Right lobe of liver (tissue), 6 donors: Measurements from ENCODE around the gene NEDD9. TPM values are rescaled to one million over a fixed set of nuclear protein-coding genes. Genes with fewer than 3 reads are reported as not detected.

Experiments
- ATAC-seq, 4 donors: fragments of 200-7000 bp; cut with Tn5 transposase; one replicate each; pipeline ENCODE4 v1.9.1; 2020; ENCODE audit warnings: mild to moderate bottlenecking in 4 of 4, moderate library complexity in 4 of 4
- DNase-seq, 3 donors: peaks; one replicate each; pipeline ENCODE4 v3.0.0-alpha.2; 2020
- H3K27ac ChIP-seq, 3 donors: fragments of 200-600 bp; one replicate each; pipeline ENCODE4 v1.8.0; 2022
- H3K27me3 ChIP-seq, 2 donors: fragments of 200-600 bp; one replicate each; pipeline ENCODE4 v1.8.0; 2022
- H3K36me3 ChIP-seq, 4 donors: fragments of 200-600 bp; sonication (generic) in 1 of 4; one replicate each; pipeline versions ENCODE4 v1.5.1 to v1.8.0; 2017 to 2022; ENCODE audit warnings: control low read depth in 1 of 4
- H3K4me1 ChIP-seq, 4 donors: fragments of 200-600 bp; sonication (generic) in 1 of 4; one replicate each; pipeline versions ENCODE4 v1.5.1 to v1.8.0; 2017 to 2022; ENCODE audit warnings: control low read depth in 1 of 4
- H3K4me3 ChIP-seq, 3 donors: fragments of 200-600 bp; one replicate each; pipeline ENCODE4 v1.8.0; 2022
- H3K9me3 ChIP-seq, 4 donors: fragments of 200-600 bp; sonication (generic) in 1 of 4; one replicate each; pipeline versions ENCODE4 v1.5.1 to v1.8.0; 2017 to 2022; ENCODE audit warnings: control low read depth in 1 of 4
- POLR2A ChIP-seq: fragments of 450-650 bp; IDR thresholded peaks from one replicate; pipeline ENCODE4 v1.6.1; 2017; ENCODE audit warnings: antibody characterized with exemption, mild to moderate bottlenecking
- WGBS: methylation state at CpG from one replicate; pipeline ENCODE4 v1.1.6; 2018; ENCODE audit warnings: low coverage, low lambda C conversion rate; ENCODE audit not compliant: insufficient coverage; ENCODE audit errors: missing lambda C conversion rate; 5-methylcytosine and 5-hydroxymethylcytosine counted together
- intact Hi-C, 2 donors: fragments of 100-400 bp; cut with DNase I; formaldehyde crosslinking; loops; one replicate each; pipeline versions ENCODE4 v1.11.2 to v1.14.1; 2022
- total RNA-seq, 6 experiments: library from RNA; depleted of rRNA in 2 of 6; stranded (reverse); fragments of >200 nt in 2 of 6; fragmentation: NEBNext Ultra II Directional in 3 of 6; extraction: Animal tissue kit (Norgen Biotek cat#: 25700) in 3 of 6; gene quantifications; one replicate each; pipeline versions ENCODE4 v1.1.0 to v1.2.4, GENCODE V29; 2016 to 2023
- TF ChIP-seq, protein P1 (sequence below), 4 donors: fragments of 200-600 bp in 3 of 4; fragments of 450-650 bp in 1 of 4; IDR thresholded peaks; one replicate each; pipeline versions ENCODE4 v1.5.1 to v1.8.0; 2016 to 2022; ENCODE audit warnings: antibody characterized with exemption in 4 of 4, mild to moderate bottlenecking in 2 of 4
- donor health status: DM: no; HTN: yes; CAD: no.
- donor health status: DM: no; HTN: no; CAD: no.
- donor health status: DM: no; HTN: no; CAD: no.
- donor health status: DM: no; HTN: yes; CAD: no.
- donor health status: DM: no; HTN: yes; CAD: no.

NEDD9 gene
- total RNA-seq, 6 experiments from 2014 or later: 5.1 to 59.8 (median 26.2) TPM

- peaks cover 0 to 22% (median 0%) of the 10 kb centered on the region in 4 donors for H3K4me1 ChIP-seq
- intact Hi-C loops: no loop called here
- no peaks in the 10 kb centered on the region for H3K9me3 ChIP-seq
- no peaks in the 10 kb centered on the region for H3K27me3 ChIP-seq
- peak overlapping the region; percentile 87 to 95 (median 93) for H3K27ac ChIP-seq
- WGBS: 65% methylated on average over 13 of the region's 20 CpGs
- H3K4me3 ChIP-seq: peak overlapping the region in 2 of 3 donors; percentile 30 to 61
- ATAC-seq: no peak
- H3K36me3 ChIP-seq: no peaks in the 10 kb centered on the region
- TF ChIP-seq POLR2A: no peak
- TF ChIP-seq, protein P1, sequence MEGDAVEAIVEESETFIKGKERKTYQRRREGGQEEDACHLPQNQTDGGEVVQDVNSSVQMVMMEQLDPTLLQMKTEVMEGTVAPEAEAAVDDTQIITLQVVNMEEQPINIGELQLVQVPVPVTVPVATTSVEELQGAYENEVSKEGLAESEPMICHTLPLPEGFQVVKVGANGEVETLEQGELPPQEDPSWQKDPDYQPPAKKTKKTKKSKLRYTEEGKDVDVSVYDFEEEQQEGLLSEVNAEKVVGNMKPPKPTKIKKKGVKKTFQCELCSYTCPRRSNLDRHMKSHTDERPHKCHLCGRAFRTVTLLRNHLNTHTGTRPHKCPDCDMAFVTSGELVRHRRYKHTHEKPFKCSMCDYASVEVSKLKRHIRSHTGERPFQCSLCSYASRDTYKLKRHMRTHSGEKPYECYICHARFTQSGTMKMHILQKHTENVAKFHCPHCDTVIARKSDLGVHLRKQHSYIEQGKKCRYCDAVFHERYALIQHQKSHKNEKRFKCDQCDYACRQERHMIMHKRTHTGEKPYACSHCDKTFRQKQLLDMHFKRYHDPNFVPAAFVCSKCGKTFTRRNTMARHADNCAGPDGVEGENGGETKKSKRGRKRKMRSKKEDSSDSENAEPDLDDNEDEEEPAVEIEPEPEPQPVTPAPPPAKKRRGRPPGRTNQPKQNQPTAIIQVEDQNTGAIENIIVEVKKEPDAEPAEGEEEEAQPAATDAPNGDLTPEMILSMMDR (IDR thresholded peaks at IDR 0.05): no peak
- DNase-seq: no peak
Measured at GRCh38 chr6:11228935-11229654, 3.4 kb downstream of the NEDD9 start.

GRCh38 chr6:11227698-11228097, 4.8 kb downstream of the NEDD9 start:
- DNase-seq (no peak), ATAC-seq (no peak)
- no peaks in the 10 kb centered on the region for H3K27me3 ChIP-seq
- WGBS: 80% methylated on average over 5 of the region's 5 CpGs
- peaks cover 0 to 17% (median 0%) of the 10 kb centered on the region in 4 donors for H3K4me1 ChIP-seq
- intact Hi-C loops: no loop called here
- no peak overlapping the region for H3K4me3 ChIP-seq
- TF ChIP-seq, protein P1 (IDR thresholded peaks at IDR 0.05): no peak
- no peak for TF ChIP-seq POLR2A
- no peak overlapping the region for H3K27ac ChIP-seq
- no peaks in the 10 kb centered on the region for H3K9me3 ChIP-seq
- no peaks in the 10 kb centered on the region for H3K36me3 ChIP-seq

DNA sequence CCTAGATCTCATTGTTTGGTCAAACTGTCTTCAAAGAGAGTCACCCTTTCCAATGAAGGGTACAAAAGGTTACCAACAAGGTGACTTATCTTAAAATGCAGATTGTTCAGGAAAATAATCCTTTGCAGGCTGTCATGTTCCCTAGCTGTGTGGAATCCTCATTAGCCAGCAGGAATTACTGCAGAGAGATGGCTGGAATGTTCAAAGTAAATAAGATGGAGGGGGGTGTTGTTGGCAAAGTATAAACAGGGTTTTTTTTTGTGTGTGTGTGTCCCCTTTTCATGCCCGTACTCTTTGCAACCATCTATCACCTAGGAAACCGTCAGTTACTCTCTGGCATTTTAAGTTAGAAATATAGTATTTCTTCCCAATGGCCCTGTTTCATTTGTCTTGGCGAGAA, 6.5 kb downstream of the NEDD9 start:
- Histone ChIP-seq H3K4me3 (no peak overlapping the region), H3K27ac (no peak overlapping the region), H3K9me3 (no peaks in the 10 kb centered on the region), H3K27me3 (no peaks in the 10 kb centered on the region), H3K4me1 (peaks cover 0 to 6% (median 0%) of the 10 kb centered on the region in 4 donors), H3K36me3 (no peaks in the 10 kb centered on the region)
- WGBS: 91% methylated on average over 3 of the region's 3 CpGs
- ATAC-seq (peak in 1 of 4 donors; percentile 24), DNase-seq (no peak)
- TF ChIP-seq POLR2A: no peak
- TF ChIP-seq, protein P1 (IDR thresholded peaks at IDR 0.05): no peak
- intact Hi-C loops: no loop called here

- TF ChIP-seq POLR2A: no peak
- TF ChIP-seq, protein P1 (IDR thresholded peaks at IDR 0.05): no peak
- 68% methylated on average over 4 of the region's 4 CpGs for WGBS
- no peak for ATAC-seq
- Histone ChIP-seq H3K27ac (peak overlapping the region in 1 of 3 donors; percentile 24), H3K4me3 (no peak overlapping the region), H3K9me3 (no peaks in the 10 kb centered on the region), H3K27me3 (no peaks in the 10 kb centered on the region), H3K4me1 (peaks cover 0 to 5% (median 0%) of the 10 kb centered on the region in 4 donors), H3K36me3 (no peaks in the 10 kb centered on the region)
- DNase-seq: no peak
- intact Hi-C loops: no loop called here
Measured at GRCh38 chr6:11224966-11225463, 7.5 kb downstream of the NEDD9 start.
